ENCODE measurements around the gene KCNIP2. TPM values are rescaled to one million over a fixed set of nuclear protein-coding genes. Genes with fewer than 3 reads are reported as not detected.
"Not testable (repeated sequence)": the region's sequence is repeated elsewhere in the genome, so short reads cannot be mapped to it uniquely, and the experiment has no call there.

KCNIP2 gene
- total RNA-seq, 2 donors from 2014 or later, result 335 to 369 TPM

DNA sequence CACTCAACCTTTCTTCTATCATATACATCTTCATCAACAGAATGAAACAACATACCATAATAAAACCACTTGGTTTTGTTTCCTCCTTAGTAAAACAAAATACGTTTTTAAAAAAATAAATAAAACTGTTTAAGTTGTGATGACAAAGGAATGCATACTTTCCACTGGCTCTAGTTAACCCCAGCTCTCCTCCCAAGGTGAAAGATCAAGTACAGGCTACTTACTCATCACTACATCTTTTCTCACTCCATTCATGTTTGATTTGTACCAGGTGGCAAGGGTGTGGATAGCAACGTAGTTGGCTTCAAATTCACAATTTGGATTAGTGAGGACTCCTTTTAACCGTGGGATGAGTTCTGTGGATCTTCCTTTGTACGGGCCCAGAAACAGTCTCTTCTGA is 40.1 kb downstream of the KCNIP2 start:
- DNase-seq, result no peak
- intact Hi-C loops (cut with DNase I), result no loop called here
- ATAC-seq, result no peak

DNA sequence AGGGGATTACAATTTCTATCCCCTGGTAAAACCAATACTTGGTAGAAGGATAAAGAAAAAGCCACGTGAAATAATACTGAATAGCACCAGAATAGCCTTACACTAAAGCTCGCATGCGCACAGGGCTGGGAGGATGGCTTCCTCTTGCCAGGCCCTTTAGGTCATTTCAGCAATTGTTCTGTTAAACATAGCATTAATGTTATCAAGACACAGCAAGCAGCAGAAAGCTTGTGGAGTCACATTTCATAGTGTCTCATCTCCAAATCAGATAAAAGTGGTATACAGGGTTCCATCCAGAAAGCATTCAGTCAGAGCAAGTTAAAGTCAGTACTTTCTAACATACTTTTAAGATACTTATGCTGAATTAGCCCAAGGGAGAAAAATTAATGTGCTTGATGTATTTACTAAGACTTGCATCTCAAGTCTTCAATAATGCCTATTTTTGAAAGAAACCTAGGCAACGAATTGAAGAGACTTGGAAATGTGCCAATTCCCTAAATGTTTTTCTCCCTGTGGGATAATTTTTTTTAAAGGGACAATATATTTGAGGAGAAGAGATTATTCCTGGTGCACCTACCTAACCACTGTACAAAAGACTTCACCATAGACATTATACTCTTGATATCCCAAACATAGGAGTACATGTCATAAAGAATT is 46.1 kb downstream of the KCNIP2 start:
- peak in 1 of 2 donors; percentile 26 for ATAC-seq
- DNase-seq, result no peak
- intact Hi-C loops (cut with DNase I), result no loop called here

DNA sequence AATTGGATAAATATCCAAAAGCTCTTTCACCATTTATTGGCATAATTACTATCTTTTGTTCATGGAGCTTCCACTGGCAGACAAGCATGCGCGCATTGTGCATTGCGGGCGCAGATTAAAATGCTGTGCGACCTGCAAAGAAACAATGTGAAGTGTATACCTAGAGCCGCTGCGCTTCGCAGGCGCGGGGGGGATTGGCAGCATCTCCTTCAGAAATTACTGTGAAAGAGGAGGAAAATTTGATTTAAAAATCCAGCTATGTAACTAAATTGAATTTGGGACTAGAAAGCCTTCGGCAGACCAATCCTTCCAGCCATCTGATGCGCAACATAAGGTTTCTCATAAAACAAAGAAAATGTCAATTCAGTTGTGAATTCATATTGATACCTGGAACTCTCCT is 50.1 kb downstream of the KCNIP2 start:
- DNase-seq (no peak), ATAC-seq (no peak)
- intact Hi-C loops (cut with DNase I), result no loop called here

- DNase-seq (no peak), ATAC-seq (no peak)
- intact Hi-C loops (cut with DNase I), result no loop called here
These were observed 53.9 kb downstream of the KCNIP2 start for GRCh38 chr10:101789686-101790085.

GRCh38 chr10:101789231-101789630 is 54.4 kb downstream of the KCNIP2 start:
- DNase-seq; intact Hi-C loops (cut with DNase I); ATAC-seq: not testable (repeated sequence)

GRCh38 chr10:101785801-101786200 is 57.8 kb downstream of the KCNIP2 start:
- intact Hi-C loops (cut with DNase I), result no loop called here
- DNase-seq (no peak), ATAC-seq (no peak)

GRCh38 chr10:101784558-101784957 is 59.0 kb downstream of the KCNIP2 start:
- no peak for DNase-seq
- ATAC-seq, result no peak
- intact Hi-C loops (cut with DNase I), result no loop called here

GRCh38 chr10:101783736-101784118 is 59.9 kb downstream of the KCNIP2 start:
- no peak for ATAC-seq
- no peak for DNase-seq
- intact Hi-C loops (cut with DNase I), result no loop called here

- intact Hi-C loops (cut with DNase I), result no loop called here
- ATAC-seq (peak; percentile 70 to 73), DNase-seq (peak; percentile 91)
These were observed 60.5 kb downstream of the KCNIP2 start, which contains the start of gene NPM3 for GRCh38 chr10:101782811-101783735. Gene NPM3, minus strand, starts transcription at chr10:101783446. Its CDS starts 56 bp downstream, at chr10:101783390.

GRCh38 chr10:101781984-101782810 is 61.4 kb downstream of the KCNIP2 start:
- DNase-seq (no peak), ATAC-seq (no peak)
- intact Hi-C loops (cut with DNase I), result loop anchor here in 1 of 2 donors (2.0 kb wide), 1 partner anchor 181 kb away; no protein-coding TSS in a partner anchor

DNA sequence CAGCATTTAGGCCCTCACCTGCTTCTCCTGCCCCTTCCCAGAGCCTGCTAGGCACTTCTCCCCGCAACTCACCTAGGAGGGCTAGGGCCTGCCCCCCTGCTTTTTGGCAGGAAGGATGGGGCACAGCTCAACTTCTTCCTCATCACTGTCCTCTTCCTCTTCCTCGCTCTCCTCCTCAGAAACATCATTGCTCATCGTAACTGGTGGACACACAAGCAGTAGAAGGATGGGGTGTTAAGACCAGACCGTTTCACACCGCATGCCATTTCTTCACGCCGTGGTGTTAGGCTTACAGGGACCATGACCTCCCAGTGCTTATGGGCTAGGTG is 62.0 kb downstream of the KCNIP2 start:
- no peak for ATAC-seq
- intact Hi-C loops (cut with DNase I), result loop anchor here in 1 of 2 donors (2.0 kb wide), 1 partner anchor 181 kb away; no protein-coding TSS in a partner anchor
- DNase-seq, result no peak

GRCh38 chr10:101780818-101781654 is 62.6 kb downstream of the KCNIP2 start:
- ATAC-seq (peak; percentile 36 to 41), DNase-seq (peak; percentile 67)
- intact Hi-C loops (cut with DNase I), result loop anchor here in 1 of 2 donors (2.0 kb wide), 1 partner anchor 180 kb away; no protein-coding TSS in a partner anchor

DNA sequence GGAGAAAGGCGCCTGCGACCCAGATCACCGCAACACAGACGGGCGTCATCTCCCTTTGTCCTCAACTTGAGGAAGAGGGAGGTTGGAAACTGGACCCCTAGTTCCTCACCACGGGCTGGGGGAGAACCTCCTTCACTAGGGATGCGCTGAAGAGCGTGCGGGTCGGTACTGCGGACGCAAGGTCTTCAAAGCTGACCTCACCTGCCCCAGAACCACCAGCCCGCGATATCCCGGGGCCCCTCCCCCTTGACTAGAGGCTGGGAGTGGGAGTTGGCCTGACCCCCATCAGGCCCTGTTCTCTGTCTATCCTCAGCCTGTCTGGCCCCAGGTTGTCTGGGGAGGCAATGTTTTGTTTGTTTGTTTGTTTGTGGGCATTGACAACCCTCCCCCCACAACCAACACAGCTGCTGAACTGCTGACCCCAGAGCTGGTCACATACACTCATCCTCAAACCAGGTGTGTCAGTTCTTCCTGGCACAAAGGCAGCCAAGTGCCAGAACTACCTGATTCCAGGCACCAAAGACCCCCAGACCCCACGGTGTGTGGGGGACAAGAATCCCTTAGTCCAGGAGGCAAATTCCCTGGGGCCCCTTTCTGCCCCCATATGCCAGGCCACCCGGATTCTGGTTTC is 63.3 kb downstream of the KCNIP2 start:
- no peak for DNase-seq
- intact Hi-C loops (cut with DNase I), result loop anchor here in 1 of 2 donors (2.0 kb wide), 1 partner anchor 180 kb away; no protein-coding TSS in a partner anchor
- no peak for ATAC-seq

- DNase-seq (peak; percentile 85), ATAC-seq (peak; percentile 71 to 76)
- intact Hi-C loops (cut with DNase I), result loop anchor here (2.0 to 10.0 kb wide), 4 partner anchors 177 to 567 kb away; no protein-coding TSS in a partner anchor
These were observed 63.9 kb downstream of the KCNIP2 start for GRCh38 chr10:101779544-101780186.

GRCh38 chr10:101778781-101779543 is 64.6 kb downstream of the KCNIP2 start:
- DNase-seq (no peak), ATAC-seq (peak in 1 of 2 donors; percentile 38)
- intact Hi-C loops (cut with DNase I), result loop anchor here (5.0 to 10.0 kb wide), 3 partner anchors 177 to 567 kb away; no protein-coding TSS in a partner anchor

DNA sequence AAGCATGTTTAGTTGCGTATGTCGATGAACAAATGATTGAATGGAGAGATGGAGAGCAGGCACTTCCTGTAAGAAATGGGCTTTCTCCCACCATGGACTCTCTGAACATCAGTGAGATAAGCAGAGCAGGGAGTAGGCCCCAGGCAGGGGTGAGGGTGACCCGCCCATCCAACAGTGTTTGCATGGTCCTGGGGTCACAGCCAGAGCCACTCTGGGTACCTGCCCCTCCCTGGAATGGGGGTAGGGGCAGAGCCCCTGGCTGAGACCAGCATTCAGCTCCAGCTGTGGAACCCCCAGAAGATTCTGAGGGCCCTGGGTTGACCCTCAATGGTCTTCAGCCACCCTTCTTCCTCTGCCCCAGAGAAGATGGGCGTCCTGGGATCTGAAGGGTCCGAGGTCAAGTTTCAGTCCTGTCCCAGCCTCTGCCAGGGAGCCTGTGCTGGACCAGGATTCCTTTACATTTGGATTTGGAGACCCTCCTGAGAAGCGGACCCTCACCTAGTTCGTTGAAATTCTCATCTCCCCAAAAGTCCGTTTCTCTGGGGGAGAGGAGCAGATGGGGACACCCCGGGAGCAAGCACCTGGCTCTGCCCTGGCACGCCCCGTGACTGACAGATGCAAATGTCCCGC is 65.3 kb downstream of the KCNIP2 start:
- intact Hi-C loops (cut with DNase I), result loop anchor here (5.0 to 10.0 kb wide), 3 partner anchors 176 to 566 kb away; no protein-coding TSS in a partner anchor
- no peak for DNase-seq
- no peak for ATAC-seq
